H1 (cell line): ENCODE results near the gene DNER. TPM values are rescaled to one million over a fixed set of nuclear protein-coding genes. Genes with fewer than 3 reads are reported as not detected.

Experiments used
- CTCF ChIA-PET: fragments of 300-600 bp; sonication (Branson Sonifier 250); formaldehyde crosslinking; loops from one replicate; lab custom pipeline; 2021; ENCODE audit not compliant: partially characterized antibody; lab: Charles Lee
- POLR2A ChIA-PET: fragments of 300-600 bp; sonication (Branson Sonifier 250); formaldehyde crosslinking; loops from one replicate; lab custom pipeline; 2021; ENCODE audit warnings: inconsistent platforms; ENCODE audit not compliant: partially characterized antibody; lab: Charles Lee
- DNase-seq, 2 experiments: peaks; one replicate each; pipeline versions ENCODE4 v3.0.0 to v3.0.0-alpha.2; 2010 to 2022; ENCODE audit warnings: low spot score in 2 of 2, low read depth in 1 of 2, mixed read lengths in 1 of 2
- FAIRE-seq: peaks from 2 replicates; lab custom pipeline; 2011; peaks lifted over from hg19 to GRCh38; lab: Jason Lieb, UNC
- H2AFZ ChIP-seq: 2 replicates; pipeline ENCODE4 v1.8.1; 2012; ENCODE audit warnings: low read length, inconsistent platforms
- H2AK5ac ChIP-seq: 2 replicates; pipeline ENCODE4 v1.6.1; 2013; ENCODE audit warnings: low read depth, low read length
- H2BK120ac ChIP-seq: replicated peaks from 2 replicates; pipeline ENCODE3; 2013; ENCODE audit warnings: low read depth, low read length, inconsistent platforms
- H2BK12ac ChIP-seq: 2 replicates; pipeline ENCODE4 v1.6.1; 2013; ENCODE audit warnings: low read depth, low read length
- H2BK15ac ChIP-seq: 2 replicates; pipeline ENCODE4 v1.6.1; 2013; ENCODE audit warnings: low read length
- H2BK20ac ChIP-seq: 2 replicates; pipeline ENCODE4 v1.6.1; 2013; ENCODE audit warnings: low read length
- H2BK5ac ChIP-seq: 2 replicates; pipeline ENCODE4 v1.6.1; 2013; ENCODE audit warnings: low read depth, low read length
- H3K14ac ChIP-seq: 2 replicates; pipeline ENCODE4 v1.6.1; 2013; ENCODE audit warnings: inconsistent platforms; ENCODE audit not compliant: insufficient read length
- H3K18ac ChIP-seq: 2 replicates; pipeline ENCODE4 v1.6.1; 2013; ENCODE audit warnings: low read length; ENCODE audit errors: extremely low read depth
- H3K23ac ChIP-seq: 2 replicates; pipeline ENCODE4 v1.6.1; 2013; ENCODE audit warnings: inconsistent platforms; ENCODE audit not compliant: insufficient read length
- H3K23me2 ChIP-seq: 2 replicates; pipeline ENCODE4 v1.6.1; 2013; ENCODE audit warnings: low read depth, low read length
- H3K27ac ChIP-seq: 2 replicates; pipeline ENCODE4 v1.6.1; 2011; ENCODE audit warnings: low read depth, low read length, inconsistent platforms
- H3K27me3 ChIP-seq, 4 experiments: replicated peaks in 1 of 4; 1 replicate in 1 of 4; 2 replicates in 3 of 4; pipeline versions ENCODE4 v1.6.1 to v1.8.1; 2011 to 2013; ENCODE audit warnings: low read length in 3 of 4, mild to moderate bottlenecking in 3 of 4, inconsistent platforms in 2 of 4, mixed read lengths in 2 of 4, moderate library complexity in 1 of 4; ENCODE audit not compliant: control insufficient read depth in 3 of 4, insufficient read depth in 3 of 4; ENCODE audit errors: extremely low read depth in 1 of 4
- H3K36me3 ChIP-seq, 4 experiments: 2 replicates each; pipeline versions ENCODE4 v1.6.1 to v1.8.1; 2011 to 2013; ENCODE audit warnings: mild to moderate bottlenecking in 4 of 4, low read length in 3 of 4, moderate library complexity in 2 of 4, control low read depth in 1 of 4, inconsistent platforms in 1 of 4; ENCODE audit not compliant: insufficient read depth in 4 of 4, control insufficient read depth in 2 of 4
- H3K4ac ChIP-seq: replicated peaks from 2 replicates; pipeline ENCODE3; 2013; ENCODE audit warnings: low read length, low read depth, mixed read lengths, inconsistent platforms; ENCODE audit not compliant: insufficient read length
- H3K4me1 ChIP-seq, 4 experiments: replicated peaks in 1 of 4; 1 replicate in 1 of 4; 2 replicates in 3 of 4; pipeline versions ENCODE4 v1.6.1 to v1.8.1; 2011 to 2013; ENCODE audit warnings: low read length in 3 of 4, inconsistent platforms in 2 of 4, mixed read lengths in 1 of 4; ENCODE audit not compliant: insufficient read depth in 4 of 4, control insufficient read depth in 3 of 4
- H3K4me2 ChIP-seq, 2 experiments: 2 replicates each; pipeline versions ENCODE4 v1.6.1 to v1.8.1; 2011 to 2013; ENCODE audit warnings: low read depth in 2 of 2, low read length in 2 of 2, control low read depth in 1 of 2, inconsistent platforms in 1 of 2, mild to moderate bottlenecking in 1 of 2; ENCODE audit not compliant: insufficient read depth in 1 of 2
- H3K4me3 ChIP-seq, 4 experiments: fragments of 200-600, 300-600 bp in 1 of 4; sonication (generic), shearing (Covaris generic), sonication (Bioruptor Twin) in 1 of 4; 2 replicates each; pipeline versions ENCODE4 v1.5.1 to v1.8.1; 2011 to 2016; ENCODE audit warnings: low read length in 4 of 4, low read depth in 3 of 4, control low read depth in 2 of 4, inconsistent platforms in 2 of 4, mild to moderate bottlenecking in 2 of 4, mixed read lengths in 1 of 4, moderate library complexity in 1 of 4; ENCODE audit not compliant: insufficient read depth in 2 of 4; ENCODE audit errors: extremely low read depth in 1 of 4
- H3K56ac ChIP-seq: replicated peaks from 2 replicates; pipeline ENCODE3; 2013; ENCODE audit warnings: low read depth, mild to moderate bottlenecking, mixed read lengths, low read length, inconsistent platforms; ENCODE audit not compliant: insufficient read length
- H3K79me1 ChIP-seq: 2 replicates; pipeline ENCODE4 v1.6.1; 2013; ENCODE audit warnings: low read depth, low read length, control low read depth
- H3K79me2 ChIP-seq, 2 experiments: 2 replicates each; pipeline versions ENCODE4 v1.6.1 to v1.8.1; 2012 to 2013; ENCODE audit warnings: low read length in 2 of 2, mild to moderate bottlenecking in 2 of 2, inconsistent platforms in 1 of 2; ENCODE audit not compliant: insufficient read depth in 2 of 2, control insufficient read depth in 1 of 2
- H3K9ac ChIP-seq, 4 experiments: replicated peaks in 1 of 4; 1 replicate in 1 of 4; 2 replicates in 3 of 4; pipeline versions ENCODE4 v1.6.1 to v1.8.1; 2011 to 2013; ENCODE audit warnings: low read depth in 3 of 4, low read length in 3 of 4, control low read depth in 2 of 4, mild to moderate bottlenecking in 2 of 4, moderate library complexity in 2 of 4, inconsistent platforms in 1 of 4; ENCODE audit errors: extremely low read depth in 1 of 4
- H3K9me3 ChIP-seq, 2 experiments: 2 replicates each; pipeline versions ENCODE4 v1.6.1 to v1.8.1; 2012 to 2013; ENCODE audit warnings: mild to moderate bottlenecking in 2 of 2, moderate library complexity in 2 of 2, control low read depth in 1 of 2, inconsistent platforms in 1 of 2, low read depth in 1 of 2, low read length in 1 of 2, mixed read lengths in 1 of 2; ENCODE audit not compliant: insufficient read depth in 2 of 2
- H4K20me1 ChIP-seq, 2 experiments: replicated peaks in 1 of 2; 2 replicates each; pipeline versions ENCODE3 to v1.8.1; 2011 to 2013; ENCODE audit warnings: inconsistent platforms in 2 of 2, low read length in 2 of 2, mild to moderate bottlenecking in 1 of 2; ENCODE audit not compliant: insufficient read depth in 2 of 2, control insufficient read depth in 1 of 2
- H4K5ac ChIP-seq: 2 replicates; pipeline ENCODE4 v1.6.1; 2013; ENCODE audit warnings: low read length, low read depth, mixed read lengths, inconsistent platforms; ENCODE audit not compliant: insufficient read length
- H4K8ac ChIP-seq: 2 replicates; pipeline ENCODE4 v1.8.0; 2013; ENCODE audit warnings: mild to moderate bottlenecking, moderate library complexity, low read length, inconsistent platforms; ENCODE audit not compliant: insufficient read depth; ENCODE audit errors: extremely low read depth
- H4K91ac ChIP-seq: replicated peaks from 2 replicates; pipeline ENCODE3; 2013; ENCODE audit warnings: low read length, mixed read lengths, inconsistent platforms; ENCODE audit not compliant: insufficient read length
- ATF2 ChIP-seq: IDR thresholded peaks from 2 replicates; pipeline ENCODE4 v1.6.1; 2012; ENCODE audit warnings: low read length, inconsistent platforms
- CBX8 ChIP-seq: fragments of 300-800, 300-1000 bp; sonication (generic); IDR thresholded peaks from 2 replicates; pipeline ENCODE4 v1.7.1; 2016; ENCODE audit warnings: low read depth, low read length, borderline replicate concordance
- CEBPB ChIP-seq: IDR thresholded peaks from 2 replicates; pipeline ENCODE4 v1.6.1; 2012; ENCODE audit warnings: low read depth, low read length
- EP300 ChIP-seq, 2 experiments: IDR thresholded peaks; 1 replicate in 1 of 2; 2 replicates in 1 of 2; pipeline ENCODE4 v1.6.1; 2011 to 2012; ENCODE audit warnings: low read depth in 2 of 2, low read length in 2 of 2, mild to moderate bottlenecking in 2 of 2, borderline replicate concordance in 1 of 2, inconsistent platforms in 1 of 2, moderate library complexity in 1 of 2
- FOSL1 ChIP-seq: IDR thresholded peaks from 2 replicates; pipeline ENCODE4 v1.6.1; 2011; ENCODE audit warnings: mild to moderate bottlenecking, low read depth, low read length, moderate library complexity; ENCODE audit not compliant: insufficient read depth
- KDM5A ChIP-seq: fragments of 200-600 bp; IDR thresholded peaks from 2 replicates; pipeline ENCODE4 v1.7.1; 2012; ENCODE audit warnings: mild to moderate bottlenecking, low read length, inconsistent platforms, mixed read lengths
- POLR2A ChIP-seq, 2 experiments: IDR thresholded peaks; 1 replicate in 1 of 2; 2 replicates in 1 of 2; pipeline ENCODE4 v1.6.1; 2011; ENCODE audit warnings: low read depth in 2 of 2, low read length in 2 of 2, mild to moderate bottlenecking in 2 of 2; ENCODE audit errors: control extremely low read depth in 1 of 2
- RNF2 ChIP-seq: fragments of 200-900, 300-1000 bp; sonication (generic); IDR thresholded peaks from 2 replicates; pipeline ENCODE4 v1.7.1; 2016; ENCODE audit warnings: borderline replicate concordance, low read depth, mild to moderate bottlenecking, antibody characterized with exemption, low read length; ENCODE audit not compliant: poor library complexity, severe bottlenecking; ENCODE audit errors: missing control alignments
- SAP30 ChIP-seq: fragments of 300-600 bp; sonication (generic); IDR thresholded peaks from 2 replicates; pipeline ENCODE4 v1.7.1; 2012; ENCODE audit warnings: low read length, moderate library complexity, mild to moderate bottlenecking, inconsistent platforms; ENCODE audit not compliant: insufficient read depth, insufficient replicate concordance
- SIRT6 ChIP-seq: IDR thresholded peaks from one replicate; pipeline ENCODE4 v1.7.1; 2012; ENCODE audit warnings: low read length, inconsistent platforms
- USF2 ChIP-seq: IDR thresholded peaks from 2 replicates; pipeline ENCODE4 v1.6.1; 2011; ENCODE audit warnings: low read length, improper control_type of control experiment
- WGBS, 2 experiments: shearing (Covaris generic) in 1 of 2; methylation state at CpG; one replicate each; pipeline versions ENCODE4 v1.1.6 to v1.1.7; 2013 to 2015; ENCODE audit warnings: low lambda C conversion rate in 2 of 2, mixed read lengths in 2 of 2, inconsistent platforms in 1 of 2, low coverage in 1 of 2, missing lambda C conversion rate in 1 of 2; ENCODE audit not compliant: insufficient replicate concordance in 2 of 2, insufficient coverage in 1 of 2, insufficient read length in 1 of 2; ENCODE audit errors: extremely low coverage in 1 of 2, missing lambda C conversion rate in 1 of 2; 5-methylcytosine and 5-hydroxymethylcytosine counted together
- polyA plus RNA-seq, 7 experiments: library from polyadenylated mRNA; depleted of rRNA in 3 of 7; stranded (reverse) in 5 of 7; unstranded in 2 of 7; fragments of >200 nt in 5 of 7; fragments of 200-250 nt in 2 of 7; gene quantifications; 1 replicate in 5 of 7; 2 replicates in 1 of 7; 4 replicates in 1 of 7; pipeline versions ENCODE4 v1.2.1 to v1.2.3, GENCODE V29; 2011 to 2013; ENCODE audit warnings: missing spikeins in 2 of 7, mixed read lengths in 2 of 7
- total RNA-seq: library from RNA; stranded (reverse); fragmentation: NEBNext Ultra II Directional; extraction: Animal tissue kit (Norgen Biotek cat#: 25700); gene quantifications from 2 replicates; pipeline ENCODE4 v1.2.1, GENCODE V29; 2021

The DNER gene
- total and polyA plus RNA-seq, 2 of the 8 experiments (the other 6 are each of a cell fraction or from before 2014, with no cell fraction given): 6.8 to 16.3 TPM

- Histone ChIP-seq H4K91ac (no peak overlapping the region), H3K4me1 (no peaks in the 10 kb centered on the region), H2AK5ac (no peak overlapping the region), H3K4me3 (no peak overlapping the region), H3K56ac (no peak overlapping the region), H3K9ac (no peak overlapping the region), H2BK15ac (no peak overlapping the region), H2BK120ac (no peak overlapping the region), H3K23ac (no peak overlapping the region), H3K9me3 (no peaks in the 10 kb centered on the region), H3K4ac (no peak overlapping the region), H4K8ac (no peak overlapping the region; the same call in 1 of the 2 replicates), H4K5ac (no peak overlapping the region), H3K18ac (no peak overlapping the region), H3K27ac (no peak overlapping the region), H4K20me1 (no peaks in the 10 kb centered on the region), H3K14ac (no peak overlapping the region), H3K27me3 (no peaks in the 10 kb centered on the region), H3K79me1 (no peaks in the 10 kb centered on the region), H3K4me2 (no peak overlapping the region), H2BK12ac (no peak overlapping the region), H3K23me2 (no peaks in the 10 kb centered on the region), H3K36me3 (no peaks in the 10 kb centered on the region), H2AFZ (no peak overlapping the region), H3K79me2 (no peaks in the 10 kb centered on the region), H2BK5ac (no peak overlapping the region), H2BK20ac (no peak overlapping the region)
- no peak for DNase-seq
- TF ChIP-seq RNF2 (no peak), SIRT6 (no peak), CBX8 (no peak), EP300 (IDR thresholded peaks at IDR 0.05; ENCODE audit: borderline replicate concordance in 1 of 2, low read depth in 2 of 2, low read length in 2 of 2) (no peak), USF2 (no peak), CEBPB (no peak), KDM5A (no peak), ATF2 (no peak), FOSL1 (no peak), POLR2A (IDR thresholded peaks at IDR 0.05; ENCODE audit: control extremely low read depth in 1 of 2, low read depth in 2 of 2, low read length in 2 of 2) (no peak), SAP30 (no peak)
- CTCF ChIA-PET: interaction anchor here (0.7 to 1.7 kb wide), 3 partner anchors 38 to 538 kb away, joined by 3 read pairs; no protein-coding TSS in a partner anchor
- WGBS, 2 experiments: 83% methylated on average over 7 of the region's 8 CpGs; no CpG with 5 or more reads in 1 of the 2 experiments
- POLR2A ChIA-PET: no interaction called here
- FAIRE-seq: no peak
Measured at GRCh38 chr2:229672021-229672420, 42.3 kb downstream of the DNER start.
